ENCODE data around the gene CDHR4. TPM values are rescaled to one million over a fixed set of nuclear protein-coding genes. Genes with fewer than 3 reads are reported as not detected.
"Not testable (repeated sequence)": the region's sequence is repeated elsewhere in the genome, so short reads cannot be mapped to it uniquely, and the experiment has no call there.

The CDHR4 gene
- total RNA-seq, 2 experiments from 2014 or later: 0.17 TPM; not detected in 1

- POLR2A ChIA-PET: no interaction called here
- peak overlapping the region; percentile 69 for H3K27ac Mint-ChIP-seq
- H3K9me3 Mint-ChIP-seq: no peaks in the 10 kb centered on the region
- Histone ChIP-seq H3K27me3 (ENCODE audit: control insufficient read depth in 1 of 2, insufficient read depth in 2 of 2, low read length in 2 of 2) (no peaks in the 10 kb centered on the region), H3K9me3 (ENCODE audit: control insufficient read depth in 1 of 2, insufficient read depth in 1 of 2, low read length in 2 of 2) (no peaks in the 10 kb centered on the region), H3K4me1 (ENCODE audit: insufficient read depth, low read length) (no peaks in the 10 kb centered on the region), H3K4me3 (ENCODE audit: low read length) (no peak overlapping the region), H3K27ac (ENCODE audit: low read depth in 1 of 2, low read length in 2 of 2) (no peak overlapping the region), H3K36me3 (ENCODE audit: insufficient read depth, low read length) (peaks cover 1% of the 10 kb centered on the region)
- CTCF ChIA-PET: no interaction called here
- no peak overlapping the region for H3K4me3 Mint-ChIP-seq
- ATAC-seq (ENCODE audit: poor library complexity): no peak
- peaks cover 40% of the 10 kb centered on the region for H3K36me3 Mint-ChIP-seq (ENCODE audit: low read depth)
- no peak for DNase-seq
- intact Hi-C loops (cut with DNase I, micrococcal nuclease): no loop called here
- H3K4me1 Mint-ChIP-seq (ENCODE audit: low read depth): peaks cover 56% of the 10 kb centered on the region
- no peak for TF ChIP-seq CTCF (IDR thresholded peaks at IDR 0.05)
- no peaks in the 10 kb centered on the region for H3K27me3 Mint-ChIP-seq
These were observed 45.1 kb downstream of the CDHR4 start for GRCh38 chr3:49754536-49754935.

- no peak for ATAC-seq (ENCODE audit: poor library complexity)
- Histone ChIP-seq H3K4me3 (ENCODE audit: low read length) (no peak overlapping the region), H3K9me3 (ENCODE audit: control insufficient read depth in 1 of 2, insufficient read depth in 1 of 2, low read length in 2 of 2) (no peaks in the 10 kb centered on the region), H3K27ac (ENCODE audit: low read depth in 1 of 2, low read length in 2 of 2) (no peak overlapping the region), H3K36me3 (ENCODE audit: insufficient read depth, low read length) (peaks cover 26% of the 10 kb centered on the region), H3K4me1 (ENCODE audit: insufficient read depth, low read length) (no peaks in the 10 kb centered on the region), H3K27me3 (ENCODE audit: control insufficient read depth in 1 of 2, insufficient read depth in 2 of 2, low read length in 2 of 2) (no peaks in the 10 kb centered on the region)
- ChIA-PET CTCF (no interaction called here), POLR2A (no interaction called here)
- no peak for DNase-seq
- Mint-ChIP-seq H3K4me1 (ENCODE audit: low read depth) (peaks cover 35% of the 10 kb centered on the region), H3K27me3 (no peaks in the 10 kb centered on the region), H3K36me3 (ENCODE audit: low read depth) (peaks cover 57% of the 10 kb centered on the region), H3K27ac (no peak overlapping the region), H3K9me3 (no peaks in the 10 kb centered on the region), H3K4me3 (no peak overlapping the region)
- intact Hi-C loops (cut with DNase I, micrococcal nuclease): no loop called here
- no peak for TF ChIP-seq CTCF (IDR thresholded peaks at IDR 0.05)
These were observed 48.2 kb downstream of the CDHR4 start for GRCh38 chr3:49751501-49751900.

- H3K27me3 Mint-ChIP-seq: no peaks in the 10 kb centered on the region
- Histone ChIP-seq H3K36me3 (ENCODE audit: insufficient read depth, low read length) (peaks cover 30% of the 10 kb centered on the region), H3K27me3 (ENCODE audit: control insufficient read depth in 1 of 2, insufficient read depth in 2 of 2, low read length in 2 of 2) (no peaks in the 10 kb centered on the region), H3K4me1 (ENCODE audit: insufficient read depth, low read length) (no peaks in the 10 kb centered on the region), H3K4me3 (ENCODE audit: low read length) (no peak overlapping the region), H3K27ac (ENCODE audit: low read depth in 1 of 2, low read length in 2 of 2) (no peak overlapping the region), H3K9me3 (ENCODE audit: control insufficient read depth in 1 of 2, insufficient read depth in 1 of 2, low read length in 2 of 2) (no peaks in the 10 kb centered on the region)
- ChIA-PET CTCF (no interaction called here), POLR2A (interaction anchor here (0.6 kb wide), 1 partner anchor 42 kb away, joined by 3 read pairs; no protein-coding TSS in a partner anchor)
- H3K27ac Mint-ChIP-seq: no peak overlapping the region
- intact Hi-C loops (cut with DNase I, micrococcal nuclease): no loop called here
- H3K4me1 Mint-ChIP-seq (ENCODE audit: low read depth): peaks cover 25% of the 10 kb centered on the region
- peaks cover 65% of the 10 kb centered on the region for H3K36me3 Mint-ChIP-seq (ENCODE audit: low read depth)
- no peaks in the 10 kb centered on the region for H3K9me3 Mint-ChIP-seq
- no peak for ATAC-seq (ENCODE audit: poor library complexity)
- no peak for TF ChIP-seq CTCF (IDR thresholded peaks at IDR 0.05)
- no peak overlapping the region for H3K4me3 Mint-ChIP-seq
- DNase-seq: no peak
These were observed 49.6 kb downstream of the CDHR4 start for GRCh38 chr3:49750056-49750455.

- H3K9me3 ChIP-seq (ENCODE audit: control insufficient read depth in 1 of 2, insufficient read depth in 1 of 2, low read length in 2 of 2); DNase-seq; CTCF ChIA-PET; H3K27me3 Mint-ChIP-seq; H3K27me3 ChIP-seq (ENCODE audit: control insufficient read depth in 1 of 2, insufficient read depth in 2 of 2, low read length in 2 of 2); H3K27ac Mint-ChIP-seq; H3K4me3 Mint-ChIP-seq; POLR2A ChIA-PET; H3K27ac ChIP-seq (ENCODE audit: low read depth in 1 of 2, low read length in 2 of 2); intact Hi-C loops (cut with DNase I, micrococcal nuclease); H3K4me1 ChIP-seq (ENCODE audit: insufficient read depth, low read length); H3K4me3 ChIP-seq (ENCODE audit: low read length); ATAC-seq (ENCODE audit: poor library complexity); H3K9me3 Mint-ChIP-seq: not testable (repeated sequence)
- peaks cover 66% of the 10 kb centered on the region for H3K36me3 Mint-ChIP-seq (ENCODE audit: low read depth)
- H3K36me3 ChIP-seq (ENCODE audit: insufficient read depth, low read length): peaks cover 30% of the 10 kb centered on the region
- H3K4me1 Mint-ChIP-seq (ENCODE audit: low read depth): peaks cover 23% of the 10 kb centered on the region
These were observed 50.8 kb downstream of the CDHR4 start for GRCh38 chr3:49748874-49749273.
